ENCODE results near the gene PDGFA.

PDGFA gene

GRCh38 chr7:544338-545221 lies 24.9 kb upstream of the PDGFA start:
- no peak overlapping the region for H3K9ac ChIP-seq (ENCODE audit: low read depth, low read length)
- H3K4me1 ChIP-seq (ENCODE audit: insufficient read depth, low read length), result peaks cover 11% of the 10 kb centered on the region; the same call in 1 of the 2 replicates
- H3K36me3 ChIP-seq (ENCODE audit: insufficient read depth, low read length), result no peaks in the 10 kb centered on the region
- H3K9me3 ChIP-seq (ENCODE audit: control insufficient read depth, insufficient read depth, low read length), result no peaks in the 10 kb centered on the region

- H3K4me1 ChIP-seq (ENCODE audit: insufficient read depth, low read length), result peaks cover 17% of the 10 kb centered on the region; the same call in 1 of the 2 replicates
- H3K9ac ChIP-seq (ENCODE audit: low read depth, low read length), result no peak overlapping the region
- no peaks in the 10 kb centered on the region for H3K9me3 ChIP-seq (ENCODE audit: control insufficient read depth, insufficient read depth, low read length)
- no peaks in the 10 kb centered on the region for H3K36me3 ChIP-seq (ENCODE audit: insufficient read depth, low read length)
Observed at GRCh38 chr7:543501-544337, 24.1 kb upstream of the PDGFA start.

- peaks cover 23% of the 10 kb centered on the region; the same call in 1 of the 2 replicates for H3K4me1 ChIP-seq (ENCODE audit: insufficient read depth, low read length)
- no peaks in the 10 kb centered on the region for H3K36me3 ChIP-seq (ENCODE audit: insufficient read depth, low read length)
- no peaks in the 10 kb centered on the region for H3K9me3 ChIP-seq (ENCODE audit: control insufficient read depth, insufficient read depth, low read length)
- no peak overlapping the region for H3K9ac ChIP-seq (ENCODE audit: low read depth, low read length)
Observed at GRCh38 chr7:542713-543500, 23.3 kb upstream of the PDGFA start.

GRCh38 chr7:542131-542712 lies 22.6 kb upstream of the PDGFA start:
- Histone ChIP-seq H3K36me3 (ENCODE audit: insufficient read depth, low read length) (no peaks in the 10 kb centered on the region), H3K4me1 (ENCODE audit: insufficient read depth, low read length) (peaks cover 28% of the 10 kb centered on the region; the same call in 1 of the 2 replicates), H3K9me3 (ENCODE audit: control insufficient read depth, insufficient read depth, low read length) (no peaks in the 10 kb centered on the region), H3K9ac (ENCODE audit: low read depth, low read length) (no peak overlapping the region)

- H3K9ac ChIP-seq (ENCODE audit: low read depth, low read length), result no peak overlapping the region
- no peaks in the 10 kb centered on the region for H3K36me3 ChIP-seq (ENCODE audit: insufficient read depth, low read length)
- peaks cover 28% of the 10 kb centered on the region; the same call in 1 of the 2 replicates for H3K4me1 ChIP-seq (ENCODE audit: insufficient read depth, low read length)
- no peaks in the 10 kb centered on the region for H3K9me3 ChIP-seq (ENCODE audit: control insufficient read depth, insufficient read depth, low read length)
Observed at GRCh38 chr7:541661-542060, 22.0 kb upstream of the PDGFA start.

- Histone ChIP-seq H3K9ac (ENCODE audit: low read depth, low read length) (no peak overlapping the region), H3K9me3 (ENCODE audit: control insufficient read depth, insufficient read depth, low read length) (no peaks in the 10 kb centered on the region), H3K36me3 (ENCODE audit: insufficient read depth, low read length) (no peaks in the 10 kb centered on the region), H3K4me1 (ENCODE audit: insufficient read depth, low read length) (peaks cover 28% of the 10 kb centered on the region; the same call in 1 of the 2 replicates)
Observed at GRCh38 chr7:540997-541396, 21.4 kb upstream of the PDGFA start.

GRCh38 chr7:540579-540978 lies 20.9 kb upstream of the PDGFA start:
- H3K9ac ChIP-seq (ENCODE audit: low read depth, low read length), result no peak overlapping the region
- H3K36me3 ChIP-seq (ENCODE audit: insufficient read depth, low read length), result no peaks in the 10 kb centered on the region
- peaks cover 28% of the 10 kb centered on the region; the same call in 1 of the 2 replicates for H3K4me1 ChIP-seq (ENCODE audit: insufficient read depth, low read length)
- H3K9me3 ChIP-seq (ENCODE audit: control insufficient read depth, insufficient read depth, low read length), result no peaks in the 10 kb centered on the region

- no peak overlapping the region for H3K9ac ChIP-seq (ENCODE audit: low read depth, low read length)
- no peaks in the 10 kb centered on the region for H3K9me3 ChIP-seq (ENCODE audit: control insufficient read depth, insufficient read depth, low read length)
- H3K4me1 ChIP-seq (ENCODE audit: insufficient read depth, low read length), result peaks cover 28% of the 10 kb centered on the region; the same call in 1 of the 2 replicates
- H3K36me3 ChIP-seq (ENCODE audit: insufficient read depth, low read length), result no peaks in the 10 kb centered on the region
Observed at GRCh38 chr7:539731-540411, 20.2 kb upstream of the PDGFA start.

GRCh38 chr7:538764-539685 lies 19.4 kb upstream of the PDGFA start:
- peaks cover 28% of the 10 kb centered on the region; the same call in 1 of the 2 replicates for H3K4me1 ChIP-seq (ENCODE audit: insufficient read depth, low read length)

GRCh38 chr7:537911-538634 lies 18.4 kb upstream of the PDGFA start:
- H3K9ac ChIP-seq (ENCODE audit: low read depth, low read length), result no peak overlapping the region
- H3K36me3 ChIP-seq (ENCODE audit: insufficient read depth, low read length), result no peaks in the 10 kb centered on the region
- H3K9me3 ChIP-seq (ENCODE audit: control insufficient read depth, insufficient read depth, low read length), result no peaks in the 10 kb centered on the region
- H3K4me1 ChIP-seq (ENCODE audit: insufficient read depth, low read length), result peaks cover 28% of the 10 kb centered on the region; the same call in 1 of the 2 replicates

More at GRCh38 chr7:538764-539685, 19.4 kb upstream of the PDGFA start:
- Histone ChIP-seq H3K36me3 (ENCODE audit: insufficient read depth, low read length) (no peaks in the 10 kb centered on the region), H3K9me3 (ENCODE audit: control insufficient read depth, insufficient read depth, low read length) (no peaks in the 10 kb centered on the region), H3K9ac (ENCODE audit: low read depth, low read length) (no peak overlapping the region)

GRCh38 chr7:536231-536630 lies 16.6 kb upstream of the PDGFA start:
- Histone ChIP-seq H3K9me3 (ENCODE audit: control insufficient read depth, insufficient read depth, low read length) (no peaks in the 10 kb centered on the region), H3K9ac (ENCODE audit: low read depth, low read length) (no peak overlapping the region), H3K36me3 (ENCODE audit: insufficient read depth, low read length) (no peaks in the 10 kb centered on the region), H3K4me1 (ENCODE audit: insufficient read depth, low read length) (peaks cover 24% of the 10 kb centered on the region; the same call in 1 of the 2 replicates)

GRCh38 chr7:534959-535358 lies 15.3 kb upstream of the PDGFA start:
- no peaks in the 10 kb centered on the region for H3K9me3 ChIP-seq (ENCODE audit: control insufficient read depth, insufficient read depth, low read length)

More at GRCh38 chr7:534959-535358, 15.3 kb upstream of the PDGFA start:
- no peak overlapping the region for H3K9ac ChIP-seq (ENCODE audit: low read depth, low read length)
- H3K4me1 ChIP-seq (ENCODE audit: insufficient read depth, low read length), result peaks cover 20% of the 10 kb centered on the region; the same call in 1 of the 2 replicates
- no peaks in the 10 kb centered on the region for H3K36me3 ChIP-seq (ENCODE audit: insufficient read depth, low read length)

Measured in ES-I3 (cell line).